ENCODE measurements around the gene PRPSAP1. TPM values are rescaled to one million over a fixed set of nuclear protein-coding genes. Genes with fewer than 3 reads are reported as not detected.
A peak's percentile ranks its signal among the peaks of the same experiment; 100 is the strongest.

Gene PRPSAP1
- total RNA-seq (2013): 32.9 TPM
- polyA plus RNA-seq (10 to 100 TPM; 45.8 to 58.2 (median 51.2) TPM), polyA minus RNA-seq (24.5 and 38.9 TPM in 2 replicates), total RNA-seq (12.7 to 34.6 (median 20.1) reads per million in 11 experiments)

DNA sequence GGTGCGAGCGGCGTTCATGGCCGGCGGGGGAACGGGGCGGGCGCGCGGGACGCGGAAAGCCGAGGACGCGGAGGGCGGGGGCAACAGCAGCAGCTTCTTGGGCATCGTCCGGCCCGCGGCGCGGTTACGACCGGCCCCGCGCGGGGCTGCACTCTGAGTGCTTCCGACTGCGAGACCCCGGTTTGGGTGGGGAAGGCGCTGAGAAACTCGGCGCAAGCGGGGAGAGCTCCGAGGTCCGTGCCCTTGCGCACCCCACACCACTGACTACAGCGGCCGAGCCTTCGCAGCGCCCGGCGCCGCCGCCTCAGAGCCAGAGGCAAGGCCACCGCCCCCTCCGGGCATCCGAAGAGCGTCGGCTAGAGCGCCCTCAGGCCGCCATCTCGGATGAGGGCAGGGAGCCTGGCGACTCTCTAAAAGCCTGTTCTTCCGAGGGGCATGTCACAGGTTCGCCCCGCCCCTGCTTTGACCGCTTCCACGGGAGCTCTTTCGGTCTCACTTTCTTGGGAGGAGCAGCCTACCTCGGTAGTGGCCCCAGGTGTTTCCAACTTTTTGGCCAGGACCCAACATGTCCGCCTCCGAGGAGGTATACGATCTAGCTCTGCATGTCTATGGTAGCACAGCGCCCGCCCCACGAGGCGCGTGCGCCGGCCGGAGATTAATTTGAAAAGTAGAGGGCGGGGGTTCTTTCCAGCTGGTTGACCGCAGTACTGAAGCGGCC is at the start of gene PRPSAP1:
Gene PRPSAP1, minus strand, starts transcription at position 318 of the 718 bp plus-strand sequence. Its CDS starts 213 bp downstream, at position 105.
- Histone ChIP-seq H3K4me2 (replicated peaks; ENCODE audit: extremely low read depth, low read length, poor library complexity, severe bottlenecking) (peak within 1 kb of the TSS; percentile 91), H3K36me3 (replicated peaks in 1 of 2; ENCODE audit: control insufficient read depth in 1 of 2, insufficient read depth in 2 of 2, low read length in 2 of 2) (no peaks in the 10 kb centered on the region), H2AFZ (ENCODE audit: insufficient read depth, low read depth, low read length, poor library complexity, severe bottlenecking) (peak within 1 kb of the TSS; percentile 97), H3K4me3 (replicated peaks in 1 of 3; ENCODE audit: low read depth in 2 of 3, low read length in 3 of 3) (peak within 1 kb of the TSS; percentile 53 to 91 (median 56)), H3K27me3 (ENCODE audit: control insufficient read depth in 2 of 2, insufficient read depth in 2 of 2, low read length in 2 of 2) (no peaks in the 10 kb centered on the region), H3K9me3 (replicated peaks in 1 of 2; ENCODE audit: control insufficient read depth in 1 of 2, insufficient read depth in 1 of 2, low read length in 2 of 2) (no peaks in the 10 kb centered on the region), H3K4me1 (ENCODE audit: control insufficient read depth in 1 of 2, insufficient read depth in 2 of 2, low read length in 2 of 2) (peaks cover 15 to 21% of the 10 kb centered on the region in 2 donors), H3K9ac (ENCODE audit: insufficient read depth, low read length, poor library complexity, severe bottlenecking) (peak within 1 kb of the TSS; percentile 76), H4K20me1 (ENCODE audit: insufficient read depth, low read length) (no peaks in the 10 kb centered on the region), H3K27ac (ENCODE audit: low read depth in 1 of 2, low read length in 2 of 2) (peak within 1 kb of the TSS; percentile 60 to 94), H3K79me2 (ENCODE audit: insufficient read depth, low read length) (peaks cover 36% of the 10 kb centered on the region)
- intact Hi-C loops (cut with micrococcal nuclease): loop anchor here (2.0 to 5.0 kb wide), 2 partner anchors 31 to 34 kb away; partner anchors contain the start of gene SPHK1 (in 1 of the 2)
- H3K27ac Mint-ChIP-seq: peak within 1 kb of the TSS; percentile 90 to 100 (median 100)
- H3K36me3 Mint-ChIP-seq: peaks cover 0 to 2% of the 10 kb centered on the region in 2 donors
- H3K9me3 Mint-ChIP-seq: peaks cover 0 to 1% (median 0%) of the 10 kb centered on the region in 7 donors
- H3K4me3 Mint-ChIP-seq: peak within 1 kb of the TSS; percentile 91 to 99
- WGBS (ENCODE audit: insufficient coverage): under 1% methylated on average over 69 of the region's 75 CpGs
- peaks cover 24% of the 10 kb centered on the region for H3K4me1 Mint-ChIP-seq
- peaks cover 3 to 5% (median 3%) of the 10 kb centered on the region in 3 donors for H3K27me3 Mint-ChIP-seq (ENCODE audit: low read depth in 3 of 3)
- peak; percentile 75 to 84 (median 83) for DNase-seq
- peak; percentile 36 for TF ChIP-seq CTCF (IDR thresholded peaks at IDR 0.05)

DNA sequence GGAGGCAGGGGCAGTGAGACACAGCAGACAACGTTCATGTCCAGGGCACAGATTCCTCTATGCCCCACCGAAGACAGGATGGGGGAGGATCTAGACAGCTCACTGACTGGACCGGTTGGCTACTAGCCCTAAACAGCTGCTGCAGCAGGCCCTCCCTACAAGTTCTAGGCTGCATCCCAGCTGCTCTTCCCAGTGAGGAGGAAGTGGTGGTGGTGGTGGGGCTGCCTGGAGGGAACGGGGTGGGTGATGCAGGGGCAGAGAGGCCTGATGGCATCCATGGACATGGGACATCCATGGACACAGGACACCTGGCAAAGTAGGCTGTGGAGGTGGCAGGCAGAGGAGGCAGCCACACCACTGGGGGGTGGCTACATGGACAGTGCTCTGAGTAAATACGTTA is 49.0 kb upstream of the PRPSAP1 start:
- H3K4me2 ChIP-seq (replicated peaks; ENCODE audit: extremely low read depth, low read length, poor library complexity, severe bottlenecking): no peak overlapping the region
- H3K27me3 ChIP-seq (ENCODE audit: control insufficient read depth in 2 of 2, insufficient read depth in 2 of 2, low read length in 2 of 2): no peaks in the 10 kb centered on the region
- H3K27me3 Mint-ChIP-seq (ENCODE audit: low read depth in 3 of 3): peaks cover 0 to 5% (median 4%) of the 10 kb centered on the region in 3 donors
- no peak overlapping the region for H3K4me3 Mint-ChIP-seq
- H3K27ac ChIP-seq (ENCODE audit: low read depth in 1 of 2, low read length in 2 of 2): no peak overlapping the region
- H3K9me3 Mint-ChIP-seq: peaks cover 0 to 2% (median 0%) of the 10 kb centered on the region in 7 donors
- intact Hi-C loops (cut with micrococcal nuclease): loop anchor here in 1 of 2 donors (10.0 kb wide), 1 partner anchor 278 kb away; no protein-coding TSS in a partner anchor
- H3K4me1 ChIP-seq (ENCODE audit: control insufficient read depth in 1 of 2, insufficient read depth in 2 of 2, low read length in 2 of 2): peaks cover 16 to 22% of the 10 kb centered on the region in 2 donors
- no peak for TF ChIP-seq CTCF (IDR thresholded peaks at IDR 0.05)
- H3K79me2 ChIP-seq (ENCODE audit: insufficient read depth, low read length): peaks cover 4% of the 10 kb centered on the region
- peaks cover 50% of the 10 kb centered on the region for H4K20me1 ChIP-seq (ENCODE audit: insufficient read depth, low read length)
- WGBS (ENCODE audit: insufficient coverage): 96% methylated on average over 5 of the region's 5 CpGs
- H2AFZ ChIP-seq (ENCODE audit: insufficient read depth, low read depth, low read length, poor library complexity, severe bottlenecking): no peak overlapping the region
- peaks cover 21% of the 10 kb centered on the region for H3K4me1 Mint-ChIP-seq
- H3K27ac Mint-ChIP-seq: no peak overlapping the region
- H3K4me3 ChIP-seq (replicated peaks in 1 of 3; ENCODE audit: low read depth in 2 of 3, low read length in 3 of 3): no peak overlapping the region
- no peak overlapping the region for H3K9ac ChIP-seq (ENCODE audit: insufficient read depth, low read length, poor library complexity, severe bottlenecking)
- H3K36me3 ChIP-seq (replicated peaks in 1 of 2; ENCODE audit: control insufficient read depth in 1 of 2, insufficient read depth in 2 of 2, low read length in 2 of 2): peaks cover 62 to 74% of the 10 kb centered on the region in 2 donors
- no peaks in the 10 kb centered on the region for H3K9me3 ChIP-seq (replicated peaks in 1 of 2; ENCODE audit: control insufficient read depth in 1 of 2, insufficient read depth in 1 of 2, low read length in 2 of 2)
- no peak for DNase-seq
- H3K36me3 Mint-ChIP-seq: peaks cover 72 to 76% of the 10 kb centered on the region in 2 donors
